SK-N-DZ (cell line): Measurements from ENCODE around the gene RSAD1.

Experiments used
- DNase-seq: peaks from one replicate; pipeline ENCODE4 v3.0.0-alpha.2; 2015; ENCODE audit warnings: low spot score

RSAD1 gene

DNA sequence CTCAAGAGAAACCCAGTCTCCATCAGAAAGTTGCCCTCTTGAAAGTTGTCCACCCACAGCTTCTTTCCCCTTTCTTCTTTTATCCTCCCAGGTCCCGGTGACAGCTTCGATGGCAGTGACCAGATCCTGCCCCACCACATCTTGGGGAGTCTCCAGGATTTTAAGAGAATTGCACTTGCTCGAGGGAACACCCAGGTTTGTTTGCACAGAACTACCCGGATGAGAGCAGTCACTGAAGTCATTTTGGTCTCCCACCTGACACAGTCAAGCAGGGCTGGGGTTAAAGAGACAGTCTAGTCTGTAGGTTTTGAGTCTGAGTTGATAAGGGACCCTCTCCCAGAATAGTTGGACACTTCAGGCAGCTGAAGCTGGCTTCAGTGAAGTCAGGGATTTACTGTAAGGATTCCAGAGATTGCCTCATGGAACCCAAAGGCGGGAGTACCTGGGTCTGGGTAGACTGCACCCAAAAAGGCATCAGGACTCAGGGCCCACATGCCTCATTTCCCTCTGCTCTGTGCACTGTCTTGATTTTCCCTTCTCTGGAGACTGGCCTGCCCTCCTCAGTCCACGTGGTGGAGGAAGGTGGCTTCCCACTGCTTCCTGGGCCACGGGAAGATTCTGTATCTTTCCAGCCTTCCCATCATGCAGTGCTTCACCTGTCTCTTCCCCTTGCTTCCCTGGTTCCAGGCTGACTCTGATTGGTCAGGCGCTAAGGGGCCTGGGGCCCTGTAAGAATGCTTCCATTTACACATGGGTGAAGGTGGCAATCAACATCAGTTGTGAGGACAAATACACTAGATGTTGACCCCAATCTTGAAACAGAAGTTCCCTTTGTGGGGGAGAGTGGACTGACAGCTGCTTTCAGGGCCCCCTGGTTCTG lies 39.1 kb downstream of the RSAD1 start:
- DNase-seq, result no peak

DNA sequence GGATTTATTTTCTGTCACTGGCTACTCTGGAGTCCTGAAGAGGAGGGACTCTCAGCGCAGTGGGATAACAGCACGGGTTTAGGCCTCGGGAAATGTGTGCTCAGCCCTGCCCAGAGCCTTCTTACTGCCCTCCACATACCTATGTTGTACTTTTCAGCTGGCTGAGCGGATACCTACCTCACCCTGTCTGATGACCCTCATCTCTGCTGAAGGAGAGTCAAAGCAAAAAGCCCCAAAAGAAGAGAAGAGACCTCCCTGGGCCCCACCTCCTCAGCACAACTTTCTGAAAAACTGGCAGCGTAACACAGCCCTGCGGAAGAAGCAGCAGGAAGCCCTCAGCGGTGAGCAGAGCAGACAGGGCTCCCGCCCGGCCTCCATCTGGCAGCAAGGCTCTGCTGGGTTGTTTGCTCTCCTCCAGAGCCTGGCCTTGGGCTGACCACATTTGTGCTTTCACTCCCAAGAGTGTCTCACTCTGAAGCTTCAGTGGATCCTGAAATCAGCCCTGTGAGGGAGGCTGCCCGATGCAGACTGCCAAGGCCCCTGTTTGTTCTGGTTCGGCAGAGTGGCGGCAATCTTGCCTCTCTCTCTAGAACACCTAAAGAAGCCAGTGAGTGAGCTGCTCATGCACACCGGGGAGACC lies 39.8 kb downstream of the RSAD1 start:
- no peak for DNase-seq

DNA sequence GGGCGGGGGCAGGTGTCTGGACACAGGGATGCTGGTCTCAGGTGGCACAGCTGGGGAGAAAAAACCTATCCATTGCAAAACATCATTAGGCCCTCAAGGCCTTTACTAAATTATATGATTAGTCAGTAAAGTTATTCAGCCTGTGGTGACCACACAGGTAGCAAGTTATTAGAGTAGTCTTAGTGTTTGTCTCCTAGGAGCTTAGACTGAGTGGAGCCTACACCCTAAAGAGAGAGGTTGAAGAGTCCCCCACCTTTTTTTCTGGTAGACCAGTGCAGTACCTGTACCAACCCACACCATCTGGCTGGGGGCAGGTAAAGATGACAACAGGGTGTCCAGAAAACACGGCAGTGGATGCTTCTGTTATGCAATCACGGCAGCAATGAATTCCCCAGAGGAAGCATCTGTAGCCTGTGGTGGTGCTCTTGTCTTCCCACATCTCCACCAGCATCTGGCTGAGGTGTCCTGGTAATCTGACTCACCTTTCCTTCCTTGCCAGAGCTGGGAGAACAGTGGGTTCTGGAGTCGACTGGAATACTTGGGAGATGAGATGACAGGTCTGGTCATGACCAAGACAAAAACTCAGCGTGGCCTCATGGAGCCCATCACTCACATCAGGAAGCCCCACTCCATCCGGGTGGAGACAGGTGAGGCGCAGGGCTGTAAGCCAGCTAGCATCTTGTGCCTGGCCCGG lies 40.6 kb downstream of the RSAD1 start:
- DNase-seq, result no peak

DNA sequence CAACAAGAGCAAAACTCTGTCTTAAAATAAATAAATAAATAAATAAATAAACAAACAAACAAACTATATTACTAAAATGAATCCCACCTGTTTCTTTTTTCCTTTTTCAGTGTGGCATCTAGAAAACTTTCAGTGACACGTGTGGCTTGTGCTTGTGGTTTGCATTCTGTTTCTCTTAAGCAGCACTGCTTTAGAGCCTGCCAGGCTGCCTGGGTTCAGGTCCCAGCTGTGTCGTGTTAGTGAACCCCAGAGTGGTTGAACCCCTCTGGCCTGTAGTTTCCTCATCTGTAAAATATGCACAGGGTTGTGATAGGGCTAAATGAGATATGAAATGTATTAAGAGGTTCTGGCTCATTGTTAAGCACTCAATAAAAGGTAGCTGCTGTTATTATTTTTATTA lies 41.8 kb downstream of the RSAD1 start:
- no peak for DNase-seq

DNA sequence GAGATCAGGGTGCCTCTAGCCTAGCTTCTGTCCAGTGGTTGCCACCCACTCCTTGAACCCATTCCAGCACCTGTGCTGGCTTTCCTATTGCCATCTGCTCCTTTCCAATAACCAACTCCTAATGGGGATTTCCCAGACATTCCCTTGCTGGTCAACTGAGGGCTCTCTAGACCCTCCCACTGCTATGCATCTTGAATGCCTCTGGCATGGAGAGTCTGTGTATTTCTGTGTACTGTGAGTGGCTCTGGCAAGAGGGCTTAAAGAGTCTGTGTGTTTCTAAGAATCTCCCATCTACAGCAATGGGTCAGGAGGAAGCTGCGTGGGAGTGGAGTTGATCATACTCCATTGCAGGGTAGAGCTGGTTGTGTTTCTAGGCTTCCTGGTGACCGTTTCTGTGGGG lies 42.9 kb downstream of the RSAD1 start:
- no peak for DNase-seq

DNA sequence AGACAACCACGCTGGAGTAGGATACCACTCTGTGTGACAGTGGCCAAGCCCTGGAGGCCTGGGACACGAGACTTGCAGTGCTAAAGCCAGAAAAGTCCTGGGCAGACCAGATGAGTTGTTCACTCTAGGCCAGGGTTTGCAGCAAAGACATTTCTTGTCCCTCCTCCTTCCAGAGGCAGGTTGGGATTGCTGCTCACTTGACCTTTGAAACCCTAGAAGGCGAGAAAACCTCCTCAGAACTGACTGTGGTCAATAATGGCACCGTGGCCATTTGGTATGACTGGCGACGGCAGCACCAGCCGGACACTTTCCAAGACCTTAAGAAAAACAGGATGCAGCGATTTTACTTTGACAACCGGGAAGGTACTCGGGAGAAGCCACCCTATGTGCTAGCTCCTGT lies 44.1 kb downstream of the RSAD1 start:
- no peak for DNase-seq

DNA sequence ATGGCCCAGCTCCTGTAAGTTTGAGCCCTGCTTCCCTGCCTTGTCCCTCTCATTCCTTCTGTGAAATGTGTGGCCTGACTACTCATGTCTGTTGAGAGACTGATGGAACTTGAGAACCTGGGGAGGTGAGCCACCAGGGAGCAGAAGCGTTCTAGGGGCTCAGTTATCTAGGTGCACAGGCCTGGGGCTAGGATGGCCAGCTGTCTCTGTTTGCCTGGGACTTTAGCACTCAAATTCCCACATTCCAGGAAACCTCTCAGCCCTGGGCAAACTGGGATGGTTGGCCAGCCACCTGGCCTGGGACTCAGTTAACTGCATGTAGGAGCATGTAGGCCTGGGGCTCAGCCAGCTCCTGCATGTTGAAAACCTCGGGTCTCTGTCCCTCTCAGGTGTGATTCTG lies 44.5 kb downstream of the RSAD1 start:
- no peak for DNase-seq

DNA sequence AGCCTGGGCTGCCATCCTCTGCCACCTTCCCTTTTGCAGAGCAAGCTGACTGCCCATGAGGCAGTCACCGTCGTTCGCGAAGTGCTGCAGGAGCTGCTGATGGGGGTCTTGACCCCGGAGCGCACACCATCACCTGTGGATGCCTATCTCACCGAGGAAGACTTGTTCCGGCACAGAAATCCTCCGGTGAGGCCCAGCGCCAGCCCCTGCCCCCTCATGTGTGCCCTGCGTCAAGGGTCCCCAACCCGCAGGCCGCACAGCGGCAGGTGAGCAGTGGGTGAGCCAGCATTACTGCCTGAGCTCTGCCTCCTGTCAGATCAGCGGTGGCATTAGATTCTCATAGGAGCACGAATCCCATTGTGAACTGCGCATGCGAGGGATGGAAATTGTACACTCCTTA lies 46.2 kb downstream of the RSAD1 start:
- no peak for DNase-seq

DNA sequence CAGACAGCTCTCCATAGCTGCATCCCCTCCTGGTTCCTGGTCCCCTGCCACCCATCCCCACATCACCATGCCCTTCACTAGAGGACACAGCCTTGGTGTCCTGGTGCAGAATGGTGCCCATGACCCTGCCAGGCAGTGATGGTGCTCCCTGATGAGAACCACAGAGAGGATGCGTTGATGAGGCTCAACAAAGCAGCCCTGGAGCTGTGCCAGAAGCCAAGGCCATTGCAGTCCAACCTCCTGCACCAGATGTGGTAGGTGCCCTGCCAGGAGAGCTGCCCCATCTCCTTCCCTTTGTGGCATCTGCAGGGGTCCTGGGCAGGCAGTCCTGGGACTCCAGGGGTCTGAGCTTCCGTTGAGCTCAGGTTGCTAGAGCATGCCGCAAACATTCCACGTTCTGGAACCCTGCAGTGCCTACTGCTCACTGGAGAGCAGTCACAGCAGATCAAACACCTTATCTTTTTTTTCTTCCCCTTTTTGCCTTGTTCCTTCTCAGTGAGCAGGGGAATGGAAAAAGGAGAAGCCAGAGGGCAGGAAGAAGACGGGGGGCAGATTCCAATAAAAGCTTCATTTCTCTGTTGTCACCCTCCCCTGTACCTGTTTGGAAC lies 48.6 kb downstream of the RSAD1 start:
- no peak for DNase-seq

DNA sequence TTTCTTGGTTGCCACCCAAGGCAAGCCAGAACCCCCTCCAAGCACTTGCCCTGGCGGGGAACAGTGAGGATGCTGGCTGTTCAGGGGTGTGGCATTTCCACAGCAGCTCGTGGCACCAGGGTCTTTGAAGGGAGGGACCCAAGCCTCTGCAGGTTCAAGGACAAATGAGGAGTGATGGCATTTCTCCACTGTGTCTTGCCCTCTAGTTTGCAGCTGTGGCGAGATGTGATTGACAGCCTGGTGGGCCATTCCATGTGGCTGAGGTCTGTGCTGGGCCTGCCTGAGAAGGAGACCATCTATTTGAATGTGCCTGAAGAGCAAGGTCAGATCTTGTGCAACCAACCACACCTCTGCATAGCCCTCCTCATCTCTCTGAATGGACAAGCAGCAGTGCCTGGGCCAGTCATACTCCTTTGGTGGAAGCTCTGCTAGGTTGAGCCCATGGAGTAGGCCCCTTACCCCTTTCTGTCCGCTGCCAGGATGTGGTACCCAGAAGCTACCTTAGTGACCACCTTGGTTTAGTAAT lies 49.4 kb downstream of the RSAD1 start:
- no peak for DNase-seq

DNA sequence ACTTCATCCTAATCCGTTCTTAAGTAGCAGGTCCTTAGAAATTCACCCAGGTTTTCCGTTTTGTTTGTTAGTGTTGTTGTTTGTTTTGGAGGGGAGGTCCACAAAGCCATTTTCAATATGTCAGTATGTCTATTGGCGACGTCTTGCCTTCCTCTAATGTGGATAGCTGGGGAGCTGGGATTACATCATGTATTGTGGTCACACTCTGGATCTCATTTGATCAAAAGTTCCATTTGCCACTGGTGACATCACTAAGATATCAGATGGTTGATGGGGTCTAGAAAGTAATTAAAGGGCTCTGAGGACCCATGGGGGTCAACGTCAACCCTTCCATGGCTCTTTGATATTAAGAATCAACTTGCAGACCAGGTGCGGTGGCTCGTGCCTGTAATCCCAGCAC lies 51.2 kb downstream of the RSAD1 start:
- DNase-seq, result no peak

DNA sequence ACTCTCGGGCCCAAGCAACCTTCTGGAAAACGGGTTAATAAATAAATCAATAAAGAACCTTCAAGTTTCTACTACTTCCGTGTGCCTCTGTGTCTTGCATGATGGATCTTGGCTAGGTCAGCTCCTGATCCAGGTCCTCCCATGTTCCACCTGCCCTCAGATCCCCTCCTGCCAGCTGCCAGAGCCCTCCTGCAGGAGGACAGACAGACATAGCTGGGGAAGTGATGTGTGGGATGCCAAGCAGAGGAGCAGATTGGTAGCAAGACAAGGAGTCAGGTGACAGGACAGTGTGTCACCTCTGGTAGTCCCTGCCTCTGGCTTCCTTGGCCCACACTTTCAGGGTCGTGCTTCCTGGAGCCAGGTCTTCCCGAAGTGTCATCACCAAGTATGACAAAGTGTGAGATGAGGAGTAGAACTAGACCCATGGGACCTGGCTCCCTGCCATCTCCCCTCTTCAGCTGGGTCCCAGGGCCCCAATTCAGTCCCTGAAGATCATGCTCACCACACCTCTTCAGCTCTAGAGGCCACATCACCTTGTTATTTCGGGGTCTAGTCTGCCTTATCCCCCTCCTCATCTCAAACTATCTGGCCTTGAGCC lies 52.9 kb downstream of the RSAD1 start:
- DNase-seq, result no peak

DNA sequence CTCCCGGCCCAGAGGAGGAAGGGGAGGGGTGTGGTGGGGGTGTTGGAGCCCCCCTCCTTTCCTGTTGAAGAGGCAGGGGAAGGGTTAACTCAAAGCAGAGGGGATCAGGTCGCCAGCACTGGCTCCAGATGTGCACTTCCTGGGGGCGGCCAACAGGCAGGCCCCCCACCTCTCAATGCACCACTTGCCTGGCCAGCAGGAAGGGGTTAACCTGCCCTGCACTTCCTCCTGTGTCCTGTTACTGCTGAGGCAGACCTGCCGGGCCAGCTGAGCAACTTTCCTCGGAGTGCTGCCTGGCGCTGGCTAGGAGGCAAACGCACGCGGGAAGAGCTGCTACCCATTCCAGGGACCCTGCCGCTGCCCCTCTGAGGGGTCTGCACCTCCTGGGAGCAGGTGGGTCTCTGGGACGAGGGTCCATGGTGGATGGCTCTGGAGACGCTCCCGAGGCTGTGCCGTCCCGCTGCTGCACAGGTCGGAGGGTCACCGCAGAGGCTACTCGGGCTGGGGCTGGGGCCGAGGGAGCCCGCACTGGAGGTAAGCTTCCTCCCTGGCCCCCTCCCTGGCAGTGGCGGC lies 53.9 kb downstream of the RSAD1 start, which contains the start of gene EPN3:
TSS of gene EPN3 (plus strand) at position 284 of the 573 bp plus-strand sequence. CDS start 3,822 bp downstream, outside the sequence.
- no peak for DNase-seq

DNA sequence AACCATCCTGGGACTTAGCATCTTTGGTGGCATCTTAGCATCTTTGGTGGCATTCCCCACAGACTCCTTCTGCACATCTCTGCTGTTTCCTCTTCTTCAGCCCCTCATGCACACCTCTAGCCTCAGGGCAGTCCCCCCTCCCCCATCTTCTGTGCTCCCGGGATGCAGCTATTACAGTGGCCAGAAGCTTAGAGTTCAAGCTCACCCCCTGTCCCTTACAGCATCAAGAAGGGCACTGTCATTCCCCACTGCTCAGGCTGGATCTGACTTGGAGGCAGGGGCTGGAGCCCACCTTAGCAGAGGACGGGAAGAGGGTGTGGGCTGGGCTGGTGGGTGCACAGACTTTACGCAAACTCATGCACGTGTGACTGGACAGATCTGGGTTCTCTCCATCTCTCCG lies 54.5 kb downstream of the RSAD1 start:
- DNase-seq, result no peak

DNA sequence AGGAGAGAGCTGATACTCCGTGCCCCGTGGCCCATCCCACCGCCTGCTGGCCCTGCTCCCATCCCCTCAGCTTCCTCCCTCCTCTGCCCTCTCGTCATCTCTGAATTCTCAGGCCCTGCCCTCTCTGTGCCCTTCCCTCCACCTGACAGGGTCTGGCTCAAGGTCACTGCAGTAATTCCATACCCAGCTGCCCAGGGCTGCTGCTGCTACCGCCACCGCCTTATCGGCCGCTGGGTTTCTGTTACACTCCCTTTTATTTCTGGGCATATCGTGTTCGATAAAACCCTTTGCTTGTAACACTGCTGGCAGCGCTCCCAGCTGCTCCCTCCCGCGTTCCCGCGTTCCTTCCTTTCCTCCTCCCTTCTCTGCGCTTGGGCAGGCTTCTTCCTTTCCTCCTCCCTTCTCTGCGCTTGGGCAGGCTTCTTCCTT lies 55.1 kb downstream of the RSAD1 start:
- DNase-seq, result no peak

DNA sequence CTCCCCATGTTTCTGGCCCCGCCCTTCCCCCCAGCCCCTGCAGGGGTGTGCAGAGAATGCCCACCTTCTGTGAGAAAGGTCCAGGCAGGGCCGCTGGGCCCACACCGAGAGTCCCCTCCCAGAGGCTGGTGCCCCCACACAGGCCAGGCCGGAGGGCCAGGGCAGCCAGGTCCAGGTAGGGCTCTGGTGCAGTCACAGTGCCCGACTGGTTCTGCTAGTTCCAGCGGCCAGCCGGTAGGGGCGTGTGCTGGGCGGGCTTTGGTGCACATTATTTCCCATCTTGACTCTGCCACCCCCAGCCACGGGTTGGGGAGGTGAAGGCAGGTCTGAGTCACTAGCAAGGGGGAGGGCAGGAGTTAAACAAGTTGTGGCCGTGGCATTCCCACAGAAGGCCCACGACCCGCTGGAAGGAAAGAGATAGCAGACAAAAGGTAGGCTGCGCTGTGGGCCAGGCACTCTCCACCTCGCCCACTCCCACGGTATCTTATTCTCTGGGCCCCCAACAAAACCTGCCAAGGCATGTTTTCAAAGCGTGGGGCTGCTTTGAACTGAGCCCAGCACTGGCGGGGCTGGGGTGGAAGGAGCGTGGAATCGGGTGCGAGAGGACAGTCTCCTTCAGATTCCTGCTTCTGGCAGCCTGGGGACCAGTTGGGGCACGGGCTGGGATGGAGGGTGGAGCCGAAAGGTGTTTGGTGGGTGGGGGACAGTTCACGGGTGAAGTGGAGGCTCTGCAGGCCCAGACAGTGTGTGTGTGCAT lies 55.7 kb downstream of the RSAD1 start:
- DNase-seq, result no peak

DNA sequence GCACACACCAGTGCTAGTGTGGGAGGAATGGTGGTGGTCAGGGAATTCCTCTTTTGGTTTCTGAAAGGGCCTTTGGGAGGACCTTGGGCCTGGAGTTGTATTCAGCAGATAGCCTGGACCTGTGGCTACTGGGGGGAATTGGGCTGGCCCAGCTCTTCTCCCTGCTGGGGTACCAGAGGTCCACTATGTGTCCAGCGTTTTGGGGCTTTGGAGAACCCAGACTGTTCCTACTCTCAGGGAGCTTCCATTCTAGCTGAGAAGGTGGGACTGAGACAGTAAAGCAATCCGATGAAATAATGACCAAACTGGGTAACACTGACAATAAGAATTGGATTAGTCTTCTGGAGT lies 56.3 kb downstream of the RSAD1 start:
- no peak for DNase-seq

DNA sequence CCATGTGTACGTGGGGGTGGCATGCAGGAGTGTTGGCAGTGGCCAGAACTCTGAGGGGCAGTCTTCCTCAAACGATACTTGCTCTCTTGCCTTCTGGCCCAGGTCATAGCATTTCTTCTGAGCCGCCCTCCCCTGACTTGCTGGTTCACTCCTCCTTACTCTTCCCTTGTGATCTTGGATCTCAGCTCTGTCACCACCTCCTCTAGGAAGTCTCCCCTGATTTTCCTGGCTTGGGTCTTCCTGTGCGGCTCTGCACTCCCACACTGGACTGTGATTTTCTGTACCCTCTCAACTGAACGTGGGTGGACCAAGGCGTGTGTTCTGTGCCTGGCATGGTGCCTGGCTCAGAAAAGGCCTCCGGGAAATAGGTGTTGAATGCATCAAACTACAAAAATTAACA lies 56.7 kb downstream of the RSAD1 start:
- DNase-seq, result no peak
